GM18870 (cell line): ENCODE measurements around the gene EGR4.
"Not testable (repeated sequence)": the region's sequence is repeated elsewhere in the genome, so short reads cannot be mapped to it uniquely, and the experiment has no call there.

Experiments
- ATAC-seq: cut with Tn5 transposase; IDR thresholded peaks from one replicate; pipeline ENCODE4 v1.9.1; 2021; ENCODE audit warnings: moderate library complexity; ENCODE audit not compliant: unreplicated experiment

The EGR4 gene

DNA sequence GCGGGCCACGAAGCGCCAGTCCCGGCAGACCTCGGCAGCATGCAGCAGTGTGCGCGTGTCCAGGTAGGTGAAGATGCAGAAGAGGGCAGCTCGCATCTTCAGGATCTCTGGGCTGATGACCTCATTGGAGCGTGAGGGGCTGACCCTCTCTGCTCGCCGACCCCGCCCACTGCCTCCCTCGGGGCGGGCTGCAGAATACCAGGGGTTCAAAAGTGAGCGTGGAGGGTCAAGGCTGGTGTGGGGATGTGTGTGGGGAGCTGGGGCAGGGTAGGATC lies 29.1 kb downstream of the EGR4 start:
- no peak for ATAC-seq

DNA sequence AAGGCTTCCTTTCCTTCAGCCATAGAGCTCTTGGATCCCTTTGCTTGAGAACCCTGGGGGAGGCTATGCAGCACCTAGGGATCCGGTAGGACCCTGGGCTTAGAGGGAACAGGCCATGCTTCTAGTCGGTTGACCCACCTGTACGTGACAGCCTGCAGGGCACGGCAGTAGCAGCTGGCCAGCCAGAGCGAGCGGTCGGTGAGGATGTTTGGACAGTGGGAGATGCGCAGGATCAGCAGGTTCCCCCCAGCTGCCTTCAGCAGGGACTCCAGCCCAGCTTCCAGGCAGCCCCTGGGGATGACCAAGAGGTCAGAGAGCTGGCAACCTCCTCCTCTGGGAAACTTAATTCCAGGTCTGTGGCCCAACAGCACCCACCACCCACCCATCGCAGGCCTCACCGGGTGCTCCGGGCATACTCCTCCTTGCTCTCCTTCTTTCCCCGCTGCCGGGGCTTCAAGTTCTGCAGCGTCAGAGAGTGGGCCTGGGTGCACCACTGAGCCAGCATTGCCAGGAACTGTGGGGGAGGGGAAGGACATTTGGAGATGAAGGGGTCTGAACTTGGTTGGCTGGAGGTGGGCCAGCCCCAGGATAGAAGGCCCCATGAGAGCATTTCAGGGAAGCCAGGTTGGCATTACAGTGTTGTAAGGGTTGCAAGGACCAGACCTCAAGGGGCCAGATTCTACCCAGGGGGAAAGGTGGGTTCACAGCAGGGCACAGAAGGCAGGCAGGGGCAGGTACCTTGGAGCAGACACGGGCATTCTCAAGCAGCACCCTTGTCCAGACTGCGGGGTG lies 29.6 kb downstream of the EGR4 start:
- no peak for ATAC-seq

DNA sequence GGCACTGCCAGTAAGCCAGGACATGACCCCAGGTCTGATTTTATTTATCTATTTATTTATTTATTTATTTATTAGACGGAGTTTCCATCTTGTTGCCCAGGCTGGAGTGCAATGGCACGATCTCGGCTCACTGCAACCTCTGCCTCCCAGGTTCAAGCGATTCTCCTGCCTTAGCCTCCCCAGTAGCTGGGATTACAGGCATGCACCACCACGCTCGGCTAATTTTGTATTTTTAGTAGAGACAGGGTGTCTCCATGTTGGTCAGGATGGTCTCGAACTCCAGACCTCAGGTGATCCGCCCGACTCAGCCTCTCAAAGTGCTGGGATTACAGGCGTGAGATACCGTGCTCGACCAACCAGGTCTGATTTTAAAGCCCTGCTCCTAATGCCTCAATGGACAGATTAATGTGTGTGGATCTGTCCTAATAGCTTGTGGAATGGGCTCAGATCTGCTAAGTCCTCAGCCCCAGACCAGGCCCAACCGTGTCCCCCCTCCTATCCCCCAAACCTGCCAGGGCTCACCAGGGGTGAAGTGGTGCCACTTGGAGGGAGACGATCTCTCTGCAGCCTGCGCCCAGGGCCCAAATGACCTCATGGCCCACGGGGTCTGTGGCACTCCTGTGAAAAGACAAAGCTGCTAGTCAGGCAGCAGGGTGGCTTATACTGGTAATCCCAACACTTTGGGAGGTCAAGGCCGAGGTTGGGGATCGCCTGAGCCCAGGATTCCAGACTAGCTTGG lies 30.5 kb downstream of the EGR4 start:
- not testable (repeated sequence) for ATAC-seq

DNA sequence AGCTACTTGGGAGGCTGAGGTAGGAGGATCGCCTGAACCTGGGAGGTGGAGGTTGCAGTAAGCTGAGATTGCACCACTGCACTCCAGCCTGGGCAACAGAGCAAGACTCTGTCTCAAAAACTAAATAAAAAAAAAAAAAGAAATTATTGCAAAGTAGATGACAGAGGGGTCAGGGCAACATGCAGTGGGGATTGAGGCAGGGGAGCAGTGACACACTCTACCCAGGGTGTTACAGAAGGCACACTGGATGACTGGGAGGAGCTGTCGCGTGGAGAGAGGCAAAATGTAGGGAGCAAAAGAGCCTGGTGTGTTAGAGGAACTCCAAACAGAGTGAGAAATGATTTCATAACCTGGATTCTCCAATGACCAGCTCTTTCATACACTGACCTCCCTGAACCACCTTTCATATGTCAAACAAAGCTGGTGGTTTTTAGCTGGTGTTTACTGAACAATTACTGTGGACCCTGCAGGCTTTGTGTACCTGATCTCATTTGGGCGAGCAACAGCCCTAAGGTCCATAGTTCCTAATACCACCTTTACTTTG lies 31.2 kb downstream of the EGR4 start:
- no peak for ATAC-seq

DNA sequence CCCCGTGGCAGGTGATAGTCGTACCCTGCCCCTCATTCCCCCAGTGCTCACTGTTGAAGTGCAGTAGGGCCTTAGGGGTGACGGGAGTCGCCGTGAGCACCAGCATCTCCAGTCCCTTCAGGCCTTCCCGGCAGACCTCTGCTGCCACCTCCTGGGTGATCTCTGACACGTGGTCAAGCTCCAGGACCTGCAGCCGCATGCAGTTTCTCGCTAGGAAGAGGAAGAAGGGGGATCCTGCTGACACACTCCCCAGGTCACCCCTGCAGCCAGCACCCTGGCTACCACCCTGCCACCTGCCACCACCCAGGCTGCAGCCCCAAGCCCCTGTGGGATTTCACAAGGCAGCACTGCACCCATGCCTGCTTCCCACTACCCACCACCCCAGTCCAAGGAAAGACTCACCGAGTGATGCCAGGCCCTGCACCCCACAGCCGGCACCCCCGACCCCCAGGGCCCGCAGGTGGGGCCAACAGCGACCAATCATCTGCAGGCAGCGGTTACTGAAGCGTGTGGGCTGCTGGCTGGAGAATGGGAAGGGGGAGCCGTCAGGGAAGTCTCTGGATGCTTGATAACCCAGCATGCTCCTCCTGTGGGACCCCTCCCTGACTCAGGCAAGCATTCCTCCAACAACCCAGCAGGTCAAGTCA lies 32.9 kb downstream of the EGR4 start:
- ATAC-seq, result no peak

DNA sequence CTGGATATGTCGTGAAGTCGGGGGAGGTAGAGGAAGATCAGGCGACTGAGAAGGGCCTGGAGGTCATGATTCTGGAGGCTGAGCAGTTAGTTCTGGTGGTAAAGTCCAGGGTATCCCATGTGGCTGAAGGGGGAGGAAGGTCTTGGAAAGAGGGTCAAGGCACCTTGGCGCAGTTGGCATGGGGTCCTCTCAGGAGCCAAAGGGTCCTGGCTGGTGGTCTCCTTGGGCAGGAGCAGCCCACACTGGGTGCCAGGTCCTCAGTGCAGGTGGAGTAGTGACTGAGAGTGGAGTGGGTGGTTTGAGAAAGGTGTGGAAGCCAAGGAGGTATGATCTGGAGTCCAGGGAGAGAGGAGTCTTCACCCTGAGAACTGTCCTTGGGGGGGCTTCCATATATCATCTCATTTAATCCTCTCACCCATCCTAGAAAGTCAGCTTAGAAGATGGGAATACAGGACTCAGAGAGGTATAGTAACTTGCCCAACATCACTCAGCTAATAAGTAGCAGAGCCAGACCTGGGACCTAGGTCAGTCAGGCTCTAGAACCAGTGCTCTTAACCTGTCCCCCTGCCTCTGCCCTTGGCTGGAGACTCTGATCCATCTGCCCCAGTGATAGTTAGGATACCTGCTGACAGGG lies 33.5 kb downstream of the EGR4 start:
- no peak for ATAC-seq

DNA sequence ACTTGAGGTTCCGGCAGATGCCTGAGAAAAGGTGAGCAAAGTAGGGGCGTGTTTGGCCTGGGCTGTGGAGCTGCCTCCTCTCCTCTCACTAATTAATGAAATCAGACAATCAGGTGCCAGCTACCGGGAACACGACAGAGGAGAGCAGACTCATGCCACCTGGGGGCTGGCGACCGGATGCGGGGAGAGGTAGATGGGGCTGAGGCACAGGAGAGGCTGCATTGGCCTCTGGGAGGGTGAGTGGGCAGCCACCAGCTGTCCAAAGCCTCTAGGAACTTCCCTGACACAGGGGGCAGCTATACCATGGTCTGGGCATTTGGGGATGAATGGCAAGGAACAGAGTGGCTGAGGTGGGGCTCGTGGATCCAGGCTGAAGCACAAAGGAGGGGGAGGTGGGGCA lies 34.1 kb downstream of the EGR4 start:
- no peak for ATAC-seq

DNA sequence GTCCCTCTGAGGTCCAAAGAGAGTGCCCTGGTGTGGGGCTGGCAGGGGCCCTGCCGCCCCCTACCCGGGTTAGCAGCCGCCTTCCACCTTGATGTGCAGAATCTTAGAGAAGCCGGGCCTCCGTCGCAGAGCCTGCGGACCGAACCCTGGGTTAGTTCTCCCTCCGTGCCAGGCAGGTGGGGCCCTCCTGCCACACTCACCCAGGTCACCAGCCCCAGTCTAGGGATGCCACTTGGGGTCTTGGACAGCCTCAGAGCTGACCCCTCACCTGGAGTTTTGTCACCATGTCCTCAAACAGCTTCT lies 34.5 kb downstream of the EGR4 start:
- no peak for ATAC-seq

DNA sequence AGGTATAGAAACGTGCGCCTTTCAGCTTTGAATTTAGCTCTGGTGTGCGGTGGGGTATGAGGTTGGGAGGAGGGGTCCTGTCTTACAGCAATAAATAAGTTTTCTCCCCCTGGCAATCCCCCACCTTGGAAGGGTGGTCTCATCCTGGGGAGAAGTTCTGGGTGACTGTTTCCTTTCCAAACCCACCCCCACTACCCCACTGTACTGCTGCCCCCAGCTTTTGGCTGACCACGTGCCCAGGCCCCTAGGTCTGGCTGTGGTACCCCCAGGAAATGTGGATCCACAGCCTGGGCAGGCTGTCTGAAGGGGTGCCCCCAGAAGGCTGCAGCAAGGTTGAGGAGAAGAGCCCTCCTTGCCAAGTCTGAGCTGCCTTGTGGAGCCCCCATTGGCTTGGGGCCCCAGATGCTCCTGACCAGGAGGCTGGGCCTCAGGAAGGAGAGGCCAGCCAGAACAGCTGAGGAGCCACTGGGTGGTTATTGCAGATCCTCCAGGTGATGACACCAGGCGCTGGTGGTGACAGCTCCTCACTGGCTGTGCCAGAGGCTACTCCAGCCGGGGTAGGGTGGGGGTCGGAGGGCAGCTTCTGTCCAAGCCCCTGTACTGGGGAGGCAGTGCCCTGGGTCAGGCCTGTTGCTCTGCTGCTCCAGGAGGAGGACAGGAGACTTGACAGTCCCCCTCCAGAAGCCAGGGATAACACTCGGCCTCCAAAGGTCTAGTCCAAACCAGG lies 35.0 kb downstream of the EGR4 start:
- no peak for ATAC-seq

DNA sequence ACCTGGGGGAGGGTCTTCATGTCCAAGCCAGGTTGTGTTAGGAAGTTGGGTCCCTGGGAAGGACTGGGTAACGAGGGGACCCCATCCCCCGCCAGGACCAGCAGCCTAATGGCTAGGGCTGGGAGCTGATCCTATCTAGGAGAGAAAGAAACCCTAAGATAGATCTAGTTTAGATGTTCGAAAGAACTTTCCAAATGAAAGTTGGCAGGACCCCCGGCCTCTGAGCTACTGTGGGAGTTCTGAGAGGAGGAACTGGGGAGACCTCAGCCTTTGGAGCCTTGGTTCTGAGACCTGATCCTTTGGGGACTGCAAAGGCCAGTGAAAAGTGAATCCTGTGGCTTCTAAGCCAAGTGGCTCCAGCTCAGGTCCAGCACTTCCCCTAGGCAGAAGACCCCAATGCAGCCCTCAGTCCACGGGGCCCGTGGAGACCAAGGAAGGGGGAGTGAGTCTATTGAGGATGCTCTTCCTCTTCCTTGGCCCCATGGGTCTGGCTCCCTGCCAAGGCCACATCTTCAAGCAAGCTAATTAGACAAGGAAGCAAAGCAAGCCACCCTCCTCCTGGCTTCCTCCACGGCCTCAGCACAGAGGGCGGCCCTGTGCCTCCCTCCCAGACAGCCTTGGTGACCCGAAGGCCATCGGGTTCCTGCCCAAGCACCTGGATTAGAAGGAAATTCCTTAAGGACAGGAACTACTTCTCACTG lies 35.8 kb downstream of the EGR4 start:
- ATAC-seq, result no peak

DNA sequence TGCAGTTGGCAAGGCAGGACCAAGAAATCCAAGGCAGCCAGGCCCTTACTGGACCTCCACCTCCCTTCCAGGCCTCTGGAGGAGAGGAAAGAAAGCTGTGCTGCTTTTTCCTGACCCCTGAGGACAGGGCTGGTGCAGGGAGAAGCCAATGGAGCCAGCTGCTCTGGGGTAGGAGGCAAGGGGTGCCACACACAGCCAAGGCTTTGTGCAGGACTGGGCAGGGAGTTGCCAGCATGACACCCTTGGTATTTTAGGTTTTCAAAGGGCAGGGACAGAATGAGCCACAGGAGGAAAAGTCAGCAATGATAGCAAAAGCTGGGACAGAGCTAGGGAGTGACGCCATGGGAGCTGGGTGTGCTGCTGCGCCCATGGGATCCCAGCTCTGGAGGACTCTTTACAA lies 36.3 kb downstream of the EGR4 start:
- no peak for ATAC-seq

DNA sequence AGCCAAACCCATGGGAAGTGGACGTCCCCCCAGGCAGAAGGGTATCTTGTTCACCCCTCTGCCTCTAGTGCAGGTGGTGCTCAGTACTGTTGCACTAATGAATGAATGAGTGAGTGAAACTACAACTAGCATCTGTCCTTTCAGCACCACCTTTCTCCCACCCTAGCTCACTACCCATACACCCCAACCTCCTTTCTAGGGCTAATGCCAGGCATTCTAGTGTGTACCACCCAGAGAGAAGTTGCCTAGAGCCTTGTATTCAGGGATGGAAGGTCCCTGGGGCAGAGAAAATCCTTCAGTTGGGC lies 36.8 kb downstream of the EGR4 start:
- ATAC-seq, result no peak

DNA sequence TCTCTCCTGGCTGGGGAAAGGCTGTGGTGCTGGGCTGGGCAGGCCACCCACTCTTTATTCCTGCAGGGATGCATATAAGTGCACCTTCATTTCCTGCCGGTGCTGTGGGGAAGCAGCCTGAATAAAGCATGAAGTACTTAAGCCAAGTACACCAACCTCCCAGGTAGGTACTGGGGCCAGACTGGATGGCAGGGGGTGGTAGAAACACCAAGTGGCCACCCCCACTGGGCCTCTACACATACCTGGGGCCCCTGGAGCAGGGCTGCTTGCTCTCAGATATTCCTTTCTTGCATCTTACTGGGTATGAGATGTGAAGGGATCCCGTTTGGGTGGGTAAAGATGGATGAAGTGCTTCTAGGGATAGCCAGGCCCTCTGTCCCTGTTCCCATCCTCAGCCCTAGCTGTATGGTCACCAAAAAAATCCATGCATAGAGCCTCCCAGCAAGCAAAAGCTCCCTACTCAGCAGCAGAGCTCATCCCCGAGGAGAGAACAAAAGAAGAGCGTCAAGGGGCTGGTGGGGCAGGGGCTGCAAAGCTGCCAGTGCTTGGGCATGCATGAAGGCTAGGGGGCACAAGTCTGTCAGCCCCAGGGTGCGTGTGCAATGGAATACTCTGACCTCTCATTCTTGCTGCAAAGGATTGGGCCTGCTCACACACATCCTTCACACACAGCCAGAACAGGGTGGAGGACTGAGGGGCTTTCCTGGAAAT lies 37.3 kb downstream of the EGR4 start:
- no peak for ATAC-seq

DNA sequence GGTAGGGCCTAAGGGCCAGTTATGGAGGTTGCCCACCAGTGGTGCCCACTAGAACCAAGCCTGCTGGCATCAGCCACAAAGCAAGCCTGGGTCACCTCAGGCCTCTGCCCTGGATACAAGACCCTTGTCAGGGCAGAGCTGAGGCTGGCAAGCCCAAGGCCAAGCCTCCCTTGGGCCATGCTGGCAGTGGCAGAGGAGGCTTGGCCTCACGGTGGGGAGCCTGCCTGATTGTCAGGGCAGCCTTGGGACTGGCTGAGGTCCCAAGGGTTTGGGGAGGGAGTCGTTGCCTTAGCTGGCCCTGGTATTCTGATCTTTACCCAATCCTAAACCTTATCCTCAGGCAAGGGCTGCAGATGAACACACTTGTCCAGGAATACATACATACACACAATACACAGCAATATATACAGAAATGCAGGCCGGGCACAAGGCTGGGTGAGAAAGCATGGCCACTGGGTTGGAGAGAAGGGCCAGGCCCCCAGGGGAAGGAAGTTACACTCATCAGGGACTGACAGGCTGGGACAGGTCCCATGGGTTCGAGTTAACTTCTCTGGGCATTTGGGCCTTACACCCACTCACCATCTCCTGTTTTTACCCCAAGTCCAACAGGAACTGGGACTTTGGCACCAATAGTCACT lies 38.2 kb downstream of the EGR4 start:
- ATAC-seq, result no peak

DNA sequence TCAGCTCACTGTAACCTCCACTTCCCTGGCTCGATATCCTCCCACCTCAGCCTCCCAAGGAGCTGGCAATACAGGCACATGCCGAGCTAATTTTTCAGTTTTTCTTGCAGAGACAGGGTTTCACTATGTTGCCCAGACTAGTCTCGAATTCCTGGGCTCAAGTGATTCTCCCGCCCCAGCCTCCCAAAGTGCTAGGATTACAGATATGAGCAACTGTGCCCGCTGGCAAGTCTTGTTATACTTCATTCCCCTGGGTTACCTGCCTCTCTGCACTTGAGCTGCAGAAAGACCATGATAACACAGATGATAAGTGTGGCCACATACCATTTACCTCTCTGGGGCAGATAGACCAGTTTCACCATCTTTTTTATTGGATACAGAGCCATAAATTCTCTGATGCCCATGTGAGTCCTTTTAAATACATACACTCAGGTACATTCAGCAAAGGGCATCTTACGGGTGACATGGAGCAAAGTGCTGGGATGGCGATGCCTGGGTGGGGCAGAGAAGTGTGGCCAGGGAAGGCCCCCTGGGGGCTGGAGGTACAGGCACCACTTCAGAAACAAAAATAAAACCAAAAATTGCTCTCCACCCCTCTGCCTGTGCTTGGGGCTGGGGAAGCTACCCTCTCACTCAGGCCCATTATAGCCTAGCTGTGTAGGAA lies 38.9 kb downstream of the EGR4 start:
- ATAC-seq, result no peak

DNA sequence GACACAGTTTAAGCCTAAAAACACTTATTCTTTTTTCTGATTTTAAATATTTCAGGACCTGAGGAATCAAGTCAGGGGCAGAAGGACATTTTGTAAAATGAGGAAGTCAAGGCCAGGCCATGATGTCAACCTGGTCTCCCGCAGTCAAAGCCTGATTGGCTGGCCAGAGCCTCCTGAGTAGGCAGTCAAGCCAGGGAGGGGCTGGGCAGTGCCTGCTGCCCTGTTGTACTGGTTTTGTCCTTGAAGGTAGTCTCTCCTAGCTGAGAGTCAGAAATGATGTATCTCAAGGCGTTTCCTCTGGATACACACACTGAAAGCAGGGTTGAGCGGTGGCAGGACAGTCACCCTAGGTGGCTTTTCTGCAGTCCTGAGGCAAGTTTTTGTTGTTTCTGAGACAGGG lies 39.4 kb downstream of the EGR4 start:
- ATAC-seq, result no peak

DNA sequence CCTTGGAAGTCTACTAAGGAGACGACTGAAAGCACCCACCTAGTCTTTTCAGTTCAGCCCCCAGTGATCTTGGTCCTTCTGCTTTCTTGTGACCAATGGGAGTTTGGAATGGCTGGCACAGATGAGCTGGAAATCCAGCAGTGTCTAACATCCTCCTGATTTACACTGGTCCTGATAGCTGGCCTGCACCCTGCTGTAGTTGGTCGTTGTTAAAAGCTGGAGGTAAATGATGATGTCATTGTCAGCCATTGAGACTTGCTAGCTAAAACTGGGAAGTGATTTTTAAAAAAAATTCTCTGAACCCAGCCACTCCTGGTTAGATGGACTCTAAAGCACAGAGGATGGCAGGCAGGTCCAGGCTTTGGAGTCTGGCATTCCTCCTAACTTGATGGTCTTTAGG lies 39.9 kb downstream of the EGR4 start:
- no peak for ATAC-seq

DNA sequence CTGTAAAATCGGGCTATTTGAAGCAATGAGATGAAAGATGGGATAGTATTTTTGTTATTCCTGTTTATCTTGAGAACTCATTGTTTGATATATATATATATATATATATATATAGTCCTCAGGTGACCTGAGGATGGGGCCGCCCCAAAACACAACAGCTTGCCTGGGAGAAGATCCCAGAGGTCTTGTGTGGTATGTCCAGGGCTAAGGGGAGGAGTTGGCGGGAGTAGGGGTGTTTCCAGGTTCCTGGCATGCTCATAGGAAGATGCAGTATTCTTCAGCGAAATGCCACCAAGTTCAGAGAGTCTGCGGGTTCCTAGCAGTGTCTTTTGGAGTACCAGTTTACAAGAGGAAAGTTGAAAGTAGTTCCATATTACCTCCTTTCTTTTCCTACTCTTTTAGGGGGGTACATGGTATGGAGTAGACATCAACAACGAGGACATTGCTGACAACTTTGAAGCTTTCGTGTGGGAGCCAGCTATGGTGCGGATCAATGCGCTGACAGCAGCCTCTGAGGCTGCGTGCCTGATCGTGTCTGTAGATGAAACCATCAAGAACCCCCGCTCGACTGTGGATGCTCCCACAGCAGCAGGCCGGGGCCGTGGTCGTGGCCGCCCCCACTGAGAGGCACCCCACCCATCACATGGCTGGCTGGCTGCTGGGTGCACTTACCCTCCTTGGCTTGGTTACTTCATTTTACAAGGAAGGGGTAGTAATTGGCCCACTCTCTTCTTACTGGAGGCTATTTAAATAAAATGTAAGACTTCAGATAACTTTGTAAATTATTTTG lies 40.9 kb downstream of the EGR4 start:
- no peak for ATAC-seq
